ENCODE results near the gene ACTN1.

Gene ACTN1

DNA sequence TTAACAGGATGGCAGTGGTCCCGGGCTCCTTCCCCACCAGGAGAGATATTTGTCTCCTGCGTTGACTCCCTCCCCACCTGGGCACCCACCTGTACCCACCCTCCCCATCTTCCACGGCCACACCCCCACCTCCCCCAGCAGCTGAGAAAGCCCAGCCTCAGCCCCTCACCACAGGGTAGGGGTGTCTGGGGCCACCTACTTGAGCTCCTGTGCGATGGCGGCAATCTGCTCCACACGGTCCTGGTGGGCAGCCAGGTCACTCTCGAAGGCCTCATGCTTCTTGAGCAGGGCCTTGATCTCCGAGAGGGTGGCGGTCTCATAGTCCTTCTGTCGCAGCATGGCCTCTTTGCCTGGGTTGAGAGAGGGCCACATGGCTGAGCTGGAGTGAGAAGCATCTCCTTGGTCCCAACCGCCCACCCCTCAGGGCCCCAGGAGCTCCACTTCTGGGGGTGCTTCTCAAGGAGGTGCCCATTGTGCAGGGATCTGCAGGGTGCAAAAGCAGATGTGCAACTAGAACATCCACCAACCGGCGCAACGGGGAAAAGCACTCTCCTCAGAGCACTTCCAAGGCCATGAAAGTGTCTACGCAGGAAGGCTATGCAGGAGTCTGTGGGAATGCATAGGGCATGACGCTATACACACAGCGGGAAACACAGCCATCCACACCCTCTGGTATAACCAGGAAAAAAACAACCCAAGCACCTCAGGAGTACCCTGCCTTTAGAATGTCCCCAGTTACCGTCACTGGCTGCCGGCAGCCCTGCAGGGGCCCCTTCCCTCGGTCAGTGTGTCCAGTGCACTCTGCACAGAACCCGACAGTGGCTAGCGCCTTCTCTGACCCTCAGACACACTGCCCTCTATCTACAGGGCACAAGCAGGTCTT lies 93.6 kb downstream of the ACTN1 start:
- TF ChIP-seq, protein P1, sequence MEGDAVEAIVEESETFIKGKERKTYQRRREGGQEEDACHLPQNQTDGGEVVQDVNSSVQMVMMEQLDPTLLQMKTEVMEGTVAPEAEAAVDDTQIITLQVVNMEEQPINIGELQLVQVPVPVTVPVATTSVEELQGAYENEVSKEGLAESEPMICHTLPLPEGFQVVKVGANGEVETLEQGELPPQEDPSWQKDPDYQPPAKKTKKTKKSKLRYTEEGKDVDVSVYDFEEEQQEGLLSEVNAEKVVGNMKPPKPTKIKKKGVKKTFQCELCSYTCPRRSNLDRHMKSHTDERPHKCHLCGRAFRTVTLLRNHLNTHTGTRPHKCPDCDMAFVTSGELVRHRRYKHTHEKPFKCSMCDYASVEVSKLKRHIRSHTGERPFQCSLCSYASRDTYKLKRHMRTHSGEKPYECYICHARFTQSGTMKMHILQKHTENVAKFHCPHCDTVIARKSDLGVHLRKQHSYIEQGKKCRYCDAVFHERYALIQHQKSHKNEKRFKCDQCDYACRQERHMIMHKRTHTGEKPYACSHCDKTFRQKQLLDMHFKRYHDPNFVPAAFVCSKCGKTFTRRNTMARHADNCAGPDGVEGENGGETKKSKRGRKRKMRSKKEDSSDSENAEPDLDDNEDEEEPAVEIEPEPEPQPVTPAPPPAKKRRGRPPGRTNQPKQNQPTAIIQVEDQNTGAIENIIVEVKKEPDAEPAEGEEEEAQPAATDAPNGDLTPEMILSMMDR (IDR thresholded peaks at IDR 0.05; ENCODE audit: low read length, missing control alignments), result no peak
- no peak overlapping the region for H3K4me3 ChIP-seq (replicated peaks; ENCODE audit: low read depth, low read length)
- DNase-seq (ENCODE audit: low read depth), result no peak

GRCh38 chr14:68884031-68885030 lies 94.8 kb downstream of the ACTN1 start:
- H3K4me3 ChIP-seq (replicated peaks; ENCODE audit: low read depth, low read length), result no peak overlapping the region
- TF ChIP-seq, protein P1 (IDR thresholded peaks at IDR 0.05; ENCODE audit: low read length, missing control alignments), result no peak
- peak; percentile 88 for DNase-seq (ENCODE audit: low read depth)

DNA sequence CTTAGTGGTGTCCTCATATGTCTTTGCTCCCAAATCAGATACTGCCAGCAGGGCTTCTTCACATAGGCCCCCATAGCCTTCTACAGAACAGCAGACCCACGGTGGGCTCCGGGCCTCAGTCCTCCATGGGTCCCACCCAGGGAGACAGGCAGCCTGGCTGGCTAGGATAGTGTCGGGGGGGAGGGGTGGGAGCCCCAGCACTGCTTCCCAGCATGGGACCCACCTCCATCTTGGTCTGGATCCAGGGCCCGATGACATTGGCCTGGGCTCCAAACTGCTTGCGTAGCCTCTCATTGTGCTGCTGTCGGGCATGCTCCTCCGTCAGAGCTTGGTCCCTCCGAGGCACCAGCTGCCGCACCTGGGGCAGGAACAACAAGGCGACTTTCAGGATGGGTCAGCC lies 96.9 kb downstream of the ACTN1 start:
- no peak overlapping the region for H3K4me3 ChIP-seq (replicated peaks; ENCODE audit: low read depth, low read length)
- TF ChIP-seq, protein P1 (IDR thresholded peaks at IDR 0.05; ENCODE audit: low read length, missing control alignments), result no peak
- DNase-seq (ENCODE audit: low read depth), result no peak

- H3K4me3 ChIP-seq (replicated peaks; ENCODE audit: low read depth, low read length), result no peak overlapping the region
- TF ChIP-seq, protein P1 (IDR thresholded peaks at IDR 0.05; ENCODE audit: low read length, missing control alignments), result no peak
- peak; percentile 36 for DNase-seq (ENCODE audit: low read depth)
Measured at GRCh38 chr14:68881396-68881795, 97.7 kb downstream of the ACTN1 start.

DNA sequence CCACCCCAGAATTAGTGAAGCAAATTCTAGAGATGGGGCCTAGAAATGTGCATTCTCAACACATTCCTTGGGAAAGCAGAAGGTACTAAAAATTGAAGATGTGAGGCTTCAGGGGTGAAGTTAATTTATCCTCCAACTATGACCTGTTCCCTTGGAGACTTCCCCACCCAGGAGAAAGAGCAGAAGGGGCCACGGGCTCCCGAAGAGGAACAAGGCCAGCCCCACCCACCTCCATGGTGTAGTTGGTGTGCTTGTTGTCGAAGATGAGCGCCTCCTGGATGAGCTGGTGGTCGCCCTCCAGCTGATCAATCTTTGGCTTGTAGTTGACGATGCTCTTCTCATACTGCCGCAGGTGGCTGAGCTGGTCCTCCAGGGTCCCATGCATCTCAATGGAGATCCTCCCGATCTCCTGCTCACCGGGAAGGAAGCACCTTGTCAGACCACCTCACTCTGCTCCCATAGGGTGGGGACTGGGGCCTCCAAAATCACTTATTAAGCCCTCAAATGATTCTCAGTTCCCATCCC lies 98.5 kb downstream of the ACTN1 start:
- no peak for DNase-seq (ENCODE audit: low read depth)
- TF ChIP-seq, protein P1 (IDR thresholded peaks at IDR 0.05; ENCODE audit: low read length, missing control alignments), result no peak
- H3K4me3 ChIP-seq (replicated peaks; ENCODE audit: low read depth, low read length), result no peak overlapping the region

DNA sequence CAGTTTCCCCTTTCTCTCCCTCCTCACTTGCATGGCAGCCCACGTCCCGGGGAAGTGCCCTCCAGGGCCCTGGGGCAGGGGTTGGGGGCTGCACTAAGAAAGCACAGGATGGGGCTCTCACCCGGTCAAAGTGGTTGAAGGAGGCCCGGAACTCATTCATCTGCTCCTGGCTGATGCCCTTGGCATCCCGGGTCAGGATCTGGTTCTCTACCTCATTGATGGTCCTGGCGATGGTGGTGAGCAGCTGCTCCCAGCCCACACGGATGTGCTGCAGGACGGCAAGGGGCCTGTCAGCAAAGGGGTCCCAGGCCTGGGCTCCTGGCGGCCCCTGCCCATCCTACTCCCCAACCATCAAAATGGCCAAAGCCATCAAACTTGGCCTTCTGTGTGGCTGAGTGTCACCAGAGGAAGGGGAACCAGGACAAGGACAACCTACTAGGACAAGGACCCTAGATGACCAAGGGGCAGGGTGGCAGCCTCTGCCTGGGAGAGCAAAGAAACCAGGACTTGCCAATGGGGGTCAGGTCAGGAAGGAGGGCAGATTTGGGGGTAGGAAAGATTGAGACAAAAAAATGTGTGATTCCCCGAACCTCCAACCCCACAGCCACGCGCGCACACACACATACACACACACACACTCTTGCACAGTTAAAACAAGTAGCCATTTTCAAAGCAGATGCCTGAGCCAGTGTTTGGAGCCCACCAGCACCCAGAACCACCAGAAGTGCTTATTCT lies 99.1 kb downstream of the ACTN1 start:
- no peak overlapping the region for H3K4me3 ChIP-seq (replicated peaks; ENCODE audit: low read depth, low read length)
- DNase-seq (ENCODE audit: low read depth), result no peak
- TF ChIP-seq, protein P1 (IDR thresholded peaks at IDR 0.05; ENCODE audit: low read length, missing control alignments), result no peak

Measured in fibroblast of pulmonary artery (primary cell).